Keratinocyte (primary cell): Measurements from ENCODE around the gene ANAPC15. TPM values are rescaled to one million over a fixed set of nuclear protein-coding genes. Genes with fewer than 3 reads are reported as not detected.

ENCODE experiments used
- DNase-seq: peaks from one replicate; pipeline ENCODE4 v3.0.0-alpha.2; 2011; ENCODE audit warnings: low read depth, missing footprints, low spot score
- FAIRE-seq: peaks from 2 replicates; lab custom pipeline; 2011; peaks lifted over from hg19 to GRCh38; lab: Jason Lieb, UNC
- H2AFZ ChIP-seq: 2 replicates; pipeline ENCODE4 v1.6.0; 2012; ENCODE audit warnings: low read length, control low read depth, inconsistent platforms; ENCODE audit not compliant: control insufficient read depth
- H3K27ac ChIP-seq: 2 replicates; pipeline ENCODE4 v1.5.1; 2011; ENCODE audit warnings: low read length; ENCODE audit not compliant: control insufficient read depth, insufficient read depth
- H3K27me3 ChIP-seq: 3 replicates; pipeline ENCODE4 v1.6.0; 2011; ENCODE audit warnings: low read length; ENCODE audit not compliant: control insufficient read depth, insufficient read depth; ENCODE audit errors: extremely low read depth
- H3K36me3 ChIP-seq, 2 experiments: 2 replicates in 1 of 2; 3 replicates in 1 of 2; pipeline ENCODE4 v1.5.1; 2011; ENCODE audit warnings: low read length in 2 of 2, mild to moderate bottlenecking in 1 of 2; ENCODE audit not compliant: control insufficient read depth in 2 of 2, insufficient read depth in 2 of 2; ENCODE audit errors: extremely low read depth in 1 of 2
- H3K4me1 ChIP-seq: 3 replicates; pipeline ENCODE4 v1.5.1; 2011; ENCODE audit warnings: low read length; ENCODE audit not compliant: control insufficient read depth, insufficient read depth; ENCODE audit errors: extremely low read depth
- H3K4me2 ChIP-seq: 3 replicates; pipeline ENCODE4 v1.6.0; 2011; ENCODE audit warnings: low read depth, low read length; ENCODE audit not compliant: control insufficient read depth, insufficient read depth; ENCODE audit errors: extremely low read depth
- H3K4me3 ChIP-seq, 3 experiments: fragments of 200-600 bp in 1 of 3; sonication (generic) in 1 of 3; 2 replicates in 2 of 3; 3 replicates in 1 of 3; pipeline ENCODE4 v1.5.1; 2011 to 2016; ENCODE audit warnings: low read length in 3 of 3, mild to moderate bottlenecking in 3 of 3, control low read depth in 2 of 3, inconsistent platforms in 1 of 3, low read depth in 1 of 3, mixed read lengths in 1 of 3, mixed run types in 1 of 3, moderate library complexity in 1 of 3; ENCODE audit not compliant: control insufficient read depth in 2 of 3, insufficient read depth in 2 of 3; ENCODE audit errors: extremely low read depth in 1 of 3
- H3K79me2 ChIP-seq: 2 replicates; pipeline ENCODE4 v1.6.0; 2012; ENCODE audit warnings: low read length; ENCODE audit not compliant: control insufficient read depth, insufficient read depth
- H3K9ac ChIP-seq: 3 replicates; pipeline ENCODE4 v1.6.0; 2011; ENCODE audit warnings: low read length; ENCODE audit not compliant: control insufficient read depth, insufficient read depth; ENCODE audit errors: extremely low read depth
- H3K9me1 ChIP-seq: 3 replicates; pipeline ENCODE4 v1.6.0; 2011; ENCODE audit warnings: low read length; ENCODE audit not compliant: control insufficient read depth, insufficient read depth; ENCODE audit errors: extremely low read depth
- H3K9me3 ChIP-seq: 2 replicates; pipeline ENCODE4 v1.5.1; 2012; ENCODE audit warnings: low read depth, low read length; ENCODE audit not compliant: control insufficient read depth
- H4K20me1 ChIP-seq: 3 replicates; pipeline ENCODE4 v1.6.0; 2011; ENCODE audit warnings: low read length; ENCODE audit not compliant: control insufficient read depth, insufficient read depth; ENCODE audit errors: extremely low read depth
- EZH2 ChIP-seq: IDR thresholded peaks from one replicate; pipeline ENCODE4 v1.6.1; 2012; ENCODE audit warnings: inconsistent platforms, mild to moderate bottlenecking, low read length, moderate library complexity
- dilution Hi-C: fragments of 300-500 bp; cut with MboI; formaldehyde crosslinking; loops from one replicate; pipeline ENCODE4 v1.7.0; 2020; ENCODE audit warnings: low sequenced_read_pairs; ENCODE audit not compliant: extremely low pct_ligation_motif_present
- polyA plus RNA-seq, 5 experiments: library from polyadenylated mRNA; depleted of rRNA in 3 of 5; stranded (reverse) in 3 of 5; stranded (forward) in 1 of 5; unstranded in 1 of 5; fragments of >200 nt; gene quantifications; 1 replicate in 1 of 5; 2 replicates in 3 of 5; 3 replicates in 1 of 5; pipeline versions ENCODE4 v1.2.1 to v1.2.3, GENCODE V29; 2011 to 2012; ENCODE audit warnings: missing spikeins in 2 of 5, low read depth in 1 of 5, low replicate concordance in 1 of 5
- TF ChIP-seq, protein P1 (sequence below), 3 experiments: IDR thresholded peaks in 1 of 3; conservative IDR thresholded peaks in 1 of 3; optimal IDR thresholded peaks in 1 of 3; 2 replicates in 2 of 3; 3 replicates in 1 of 3; pipeline versions ENCODE3 to v1.5.1; 2011; ENCODE audit warnings: low read length in 3 of 3, mild to moderate bottlenecking in 3 of 3, moderate library complexity in 2 of 3, control low read depth in 1 of 3, inconsistent platforms in 1 of 3; ENCODE audit not compliant: insufficient read depth in 2 of 3; ENCODE audit errors: extremely low read depth in 1 of 3

ANAPC15 gene
- polyA plus RNA-seq, 1 donor (not counting 4 experiments of a cell fraction or from before 2014, with no cell fraction given): 70.9 TPM

- Histone ChIP-seq H3K9me3 (no peaks in the 10 kb centered on the region), H3K27ac (peak overlapping the region; percentile 99), H4K20me1 (no peaks in the 10 kb centered on the region), H3K79me2 (peaks cover 4% of the 10 kb centered on the region), H3K4me2 (peak overlapping the region; percentile 85), H3K9ac (peak overlapping the region; percentile 55), H2AFZ (peak overlapping the region; percentile 51), H3K36me3 (peaks cover 8% of the 10 kb centered on the region in 2 experiments), H3K9me1 (no peaks in the 10 kb centered on the region), H3K4me1 (peaks cover 46% of the 10 kb centered on the region), H3K27me3 (no peaks in the 10 kb centered on the region), H3K4me3 (peak overlapping the region; percentile 37 to 50 (median 40))
- peak; percentile 20 for FAIRE-seq
- peak; percentile 64 for DNase-seq
- no peak for TF ChIP-seq EZH2
- TF ChIP-seq, protein P1, sequence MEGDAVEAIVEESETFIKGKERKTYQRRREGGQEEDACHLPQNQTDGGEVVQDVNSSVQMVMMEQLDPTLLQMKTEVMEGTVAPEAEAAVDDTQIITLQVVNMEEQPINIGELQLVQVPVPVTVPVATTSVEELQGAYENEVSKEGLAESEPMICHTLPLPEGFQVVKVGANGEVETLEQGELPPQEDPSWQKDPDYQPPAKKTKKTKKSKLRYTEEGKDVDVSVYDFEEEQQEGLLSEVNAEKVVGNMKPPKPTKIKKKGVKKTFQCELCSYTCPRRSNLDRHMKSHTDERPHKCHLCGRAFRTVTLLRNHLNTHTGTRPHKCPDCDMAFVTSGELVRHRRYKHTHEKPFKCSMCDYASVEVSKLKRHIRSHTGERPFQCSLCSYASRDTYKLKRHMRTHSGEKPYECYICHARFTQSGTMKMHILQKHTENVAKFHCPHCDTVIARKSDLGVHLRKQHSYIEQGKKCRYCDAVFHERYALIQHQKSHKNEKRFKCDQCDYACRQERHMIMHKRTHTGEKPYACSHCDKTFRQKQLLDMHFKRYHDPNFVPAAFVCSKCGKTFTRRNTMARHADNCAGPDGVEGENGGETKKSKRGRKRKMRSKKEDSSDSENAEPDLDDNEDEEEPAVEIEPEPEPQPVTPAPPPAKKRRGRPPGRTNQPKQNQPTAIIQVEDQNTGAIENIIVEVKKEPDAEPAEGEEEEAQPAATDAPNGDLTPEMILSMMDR (optimal IDR thresholded peaks at IDR 0.05 in 1 of 3, IDR thresholded peaks at IDR 0.05 in 1 of 3, conservative IDR thresholded peaks at IDR 0.05 in 1 of 3; ENCODE audit: extremely low read depth in 1 of 3, insufficient read depth in 2 of 3, low read length in 3 of 3): no peak
- dilution Hi-C loops: no loop called here
Observed at GRCh38 chr11:72114570-72114969, 2.1 kb upstream of the ANAPC15 start.

- Histone ChIP-seq H3K4me3 (peak overlapping the region; percentile 50 to 91 (median 62)), H3K27ac (peak overlapping the region; percentile 99), H3K9me1 (no peaks in the 10 kb centered on the region), H3K9ac (peak overlapping the region; percentile 99), H4K20me1 (no peaks in the 10 kb centered on the region), H3K36me3 (peaks cover 2 to 8% of the 10 kb centered on the region in 2 experiments), H3K9me3 (no peaks in the 10 kb centered on the region), H3K4me2 (peak overlapping the region; percentile 85), H3K4me1 (peaks cover 46% of the 10 kb centered on the region), H3K27me3 (no peaks in the 10 kb centered on the region), H3K79me2 (peaks cover 4% of the 10 kb centered on the region), H2AFZ (peak overlapping the region; percentile 86)
- TF ChIP-seq, protein P1 (optimal IDR thresholded peaks at IDR 0.05 in 1 of 3, IDR thresholded peaks at IDR 0.05 in 1 of 3, conservative IDR thresholded peaks at IDR 0.05 in 1 of 3; ENCODE audit: extremely low read depth in 1 of 3, insufficient read depth in 2 of 3, low read length in 3 of 3): no peak
- no peak for TF ChIP-seq EZH2
- dilution Hi-C loops: no loop called here
- DNase-seq: peak; percentile 90
- FAIRE-seq: peak; percentile 5
Observed at GRCh38 chr11:72112978-72113808, 698 bp upstream of the ANAPC15 start.
